Hematopoietic multipotent progenitor cell treated with erythropoietin and hydrocortisone succinate and interleukin-3 and kit ligand, for 4 days (in vitro differentiated cells): Measurements from ENCODE around the gene FOXA2.
A peak's percentile ranks its signal among the peaks of the same experiment; 100 is the strongest.

ENCODE experiments used
- DNase-seq: peaks from one replicate; pipeline ENCODE4 v3.0.0-alpha.2; 2015

FOXA2 gene

DNA sequence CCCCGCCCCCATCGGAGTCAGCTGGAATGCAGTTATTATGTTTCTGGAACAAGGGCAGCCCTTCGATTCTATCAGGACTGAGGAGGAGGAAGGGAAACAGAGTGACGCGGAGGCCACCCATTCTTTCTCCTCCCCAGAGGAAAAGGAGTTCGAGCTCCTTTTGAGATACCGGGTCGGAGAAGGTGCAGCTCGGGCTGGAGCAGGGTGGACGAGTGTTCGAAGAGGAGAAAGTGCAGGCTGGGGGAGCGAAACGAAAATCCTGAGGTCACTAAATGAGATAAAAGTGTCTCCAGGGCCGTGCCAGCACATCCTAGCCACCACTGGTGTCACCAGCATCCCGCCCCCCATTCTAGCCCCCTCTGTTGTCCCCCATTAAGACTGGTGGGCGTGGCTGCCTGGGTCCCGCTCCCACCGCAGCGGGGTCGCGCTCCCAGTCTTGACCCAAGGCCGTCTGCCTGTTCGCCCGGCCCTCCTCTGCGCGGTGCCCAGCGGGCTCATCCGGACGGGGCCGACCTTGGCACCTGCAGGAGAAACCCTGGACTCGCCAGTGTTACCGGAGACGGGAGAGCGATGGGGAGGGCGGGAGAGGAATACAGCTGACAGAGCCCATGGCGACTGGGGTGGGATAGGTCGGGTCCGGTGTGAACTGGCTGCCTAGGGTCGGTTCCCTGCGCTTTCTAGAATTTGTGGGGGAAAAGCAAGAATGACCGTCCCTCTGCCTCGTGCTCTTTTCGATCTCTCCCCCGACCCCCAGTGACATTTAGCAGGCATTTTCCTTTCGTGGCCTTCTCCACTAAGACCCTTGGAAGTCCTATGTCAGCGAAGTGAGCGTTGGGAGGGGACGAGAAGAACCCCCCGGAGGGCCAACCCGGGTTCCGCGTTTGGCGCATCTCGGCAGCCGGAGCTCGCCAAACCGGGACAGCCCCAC, 16.2 kb downstream of the FOXA2 start:
- DNase-seq, result no peak

GRCh38 chr20:22566876-22567658, 17.3 kb downstream of the FOXA2 start:
- DNase-seq, result no peak

DNA sequence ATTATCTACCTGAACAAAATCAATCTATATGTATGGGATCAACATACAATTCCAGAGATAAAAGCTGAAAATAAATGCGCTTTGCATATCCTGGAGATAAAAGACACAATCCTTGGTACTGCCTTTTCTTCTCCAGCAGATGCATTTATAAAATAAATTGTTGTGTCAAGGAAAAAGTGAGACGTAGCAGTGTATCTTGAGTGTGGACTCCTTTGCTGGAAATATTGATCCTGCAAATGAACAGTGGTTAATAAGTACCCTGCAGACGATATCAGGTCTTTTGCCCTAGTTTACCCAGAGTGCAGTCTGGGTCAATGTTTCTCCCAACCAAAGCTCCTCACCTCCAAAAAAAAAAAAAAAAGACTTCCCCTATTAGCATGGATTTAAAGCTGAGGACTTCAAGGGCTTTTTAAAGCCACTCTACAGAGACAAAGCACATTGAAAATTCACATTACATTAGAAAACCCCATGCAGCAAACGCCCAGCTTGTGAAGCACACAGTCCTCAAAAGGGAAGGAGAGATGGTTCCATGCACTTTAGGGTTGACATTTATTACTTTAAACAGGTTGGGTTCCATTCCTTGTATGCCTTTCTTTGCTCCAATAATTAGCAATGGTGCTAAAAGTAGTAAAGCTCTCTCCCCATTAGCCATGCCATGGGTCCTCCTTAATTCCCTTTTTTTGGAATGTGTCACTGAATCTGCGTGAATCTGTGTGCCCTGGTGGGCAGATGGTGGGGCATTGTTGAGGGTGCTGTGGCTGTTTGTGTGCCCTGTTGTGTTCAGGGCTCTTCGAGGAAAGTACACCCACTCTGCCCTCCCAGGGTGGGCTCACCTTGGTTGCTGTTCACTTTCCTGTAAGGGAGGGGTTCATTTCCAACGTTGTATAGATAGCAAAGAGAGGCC, 21.1 kb downstream of the FOXA2 start:
- no peak for DNase-seq

DNA sequence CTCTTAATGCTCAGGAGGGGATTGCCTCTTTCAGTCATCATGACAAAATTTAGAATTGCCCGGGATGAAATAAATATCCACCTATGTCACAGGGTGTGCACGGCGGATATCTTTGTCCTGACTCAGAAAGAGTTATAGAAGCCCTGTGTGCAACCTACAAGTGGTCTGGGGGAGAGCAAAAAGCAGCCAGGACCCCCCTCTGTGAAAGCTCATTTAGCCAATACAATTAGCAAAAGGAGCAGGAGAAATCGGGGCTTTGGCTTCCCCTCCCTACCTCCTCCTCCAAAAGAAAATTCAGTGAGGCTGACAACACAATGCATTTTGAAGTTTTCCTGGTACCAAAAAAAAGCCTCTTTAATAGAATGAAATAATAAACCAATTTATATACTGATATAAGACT, 21.8 kb downstream of the FOXA2 start:
- no peak for DNase-seq

- DNase-seq, result no peak
These were observed 22.3 kb downstream of the FOXA2 start for GRCh38 chr20:22561965-22562577.

GRCh38 chr20:22560817-22561216, 23.6 kb downstream of the FOXA2 start:
- DNase-seq, result no peak

DNA sequence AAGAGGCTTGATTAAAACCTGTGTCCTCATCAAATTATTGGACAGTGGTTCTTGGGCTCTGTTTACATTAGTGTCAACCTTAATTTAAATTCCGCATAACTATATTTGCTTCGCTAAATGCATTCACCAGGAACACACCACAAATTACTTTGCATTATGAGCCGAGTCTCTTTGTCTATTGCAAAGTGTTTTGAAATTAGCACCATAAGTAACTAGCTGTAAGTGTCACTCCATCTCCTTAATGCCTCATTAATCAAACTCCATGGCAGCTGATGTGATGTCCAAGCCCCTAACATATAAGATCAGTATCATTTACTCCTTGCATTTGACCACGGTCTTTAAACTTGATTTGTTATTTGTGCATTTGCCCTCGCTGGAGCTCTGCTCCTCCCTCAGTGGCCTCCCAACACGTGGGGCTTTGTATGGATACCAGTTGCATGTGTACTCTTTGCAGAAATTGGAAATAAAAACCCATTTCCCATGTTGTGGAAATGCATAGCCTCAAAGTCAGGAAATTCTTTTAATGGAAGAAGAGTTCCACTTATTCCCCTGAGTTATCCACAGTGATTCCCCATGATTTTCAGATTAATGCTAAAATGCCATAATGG, 24.6 kb downstream of the FOXA2 start:
- no peak for DNase-seq

- no peak for DNase-seq
These were observed 26.7 kb downstream of the FOXA2 start for GRCh38 chr20:22557403-22558276.

GRCh38 chr20:22556565-22557056, 27.8 kb downstream of the FOXA2 start:
- peak; percentile 39 for DNase-seq

DNA sequence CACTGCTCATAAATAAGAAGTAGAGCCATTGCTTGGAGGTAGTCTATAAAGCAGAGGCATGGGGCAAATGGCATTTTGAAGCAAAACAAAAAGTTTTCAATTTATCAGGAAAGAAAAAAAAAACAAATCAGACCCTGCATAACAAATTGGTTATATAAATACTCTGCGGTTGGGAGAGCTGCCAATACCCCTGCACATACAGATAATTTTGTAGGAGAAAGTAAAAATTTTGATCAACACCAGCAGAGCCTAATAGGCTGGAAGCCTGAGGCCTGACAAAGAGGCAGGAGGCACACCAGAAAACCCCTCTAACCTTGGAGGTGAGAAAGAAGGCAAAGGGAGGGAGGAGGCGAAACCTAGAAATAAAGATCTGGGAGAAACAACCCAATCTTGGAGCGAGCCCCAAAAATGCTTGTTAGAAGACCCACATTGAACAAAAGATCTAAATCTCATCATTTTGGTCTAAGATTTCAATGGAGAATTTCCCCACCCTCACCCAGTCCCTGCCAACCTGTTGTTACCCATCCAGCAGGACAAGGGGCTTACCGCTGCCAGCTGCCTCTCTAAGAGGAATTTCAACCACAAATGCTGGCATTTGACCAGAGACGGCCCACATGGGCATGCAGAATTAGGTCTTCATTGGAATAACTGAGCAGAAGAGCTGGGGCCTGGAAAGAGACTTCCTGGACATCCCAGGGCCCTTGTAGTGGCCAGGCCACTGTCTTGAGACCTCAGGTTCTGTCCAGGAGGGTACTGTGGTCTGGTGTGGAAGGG, 28.4 kb downstream of the FOXA2 start:
- DNase-seq, result no peak

DNA sequence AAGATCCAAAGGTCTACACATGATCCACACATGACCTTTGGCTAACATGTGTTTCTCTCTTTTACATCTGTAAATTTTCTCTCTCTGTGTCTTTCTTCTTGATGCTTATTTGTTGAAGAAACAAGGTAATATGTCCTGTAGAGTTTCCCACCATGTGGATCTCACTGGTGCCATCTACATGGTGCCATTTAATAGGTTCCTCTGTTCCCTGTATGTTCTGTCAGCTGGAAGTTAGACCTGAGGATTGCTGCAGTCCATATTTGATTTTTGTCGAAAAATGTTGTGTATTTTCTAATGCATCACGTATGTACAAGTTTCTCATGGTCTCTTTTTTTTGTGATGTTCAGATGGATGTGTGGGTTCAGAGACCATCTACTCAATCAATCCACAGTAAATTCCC, 30.0 kb downstream of the FOXA2 start:
- no peak for DNase-seq

DNA sequence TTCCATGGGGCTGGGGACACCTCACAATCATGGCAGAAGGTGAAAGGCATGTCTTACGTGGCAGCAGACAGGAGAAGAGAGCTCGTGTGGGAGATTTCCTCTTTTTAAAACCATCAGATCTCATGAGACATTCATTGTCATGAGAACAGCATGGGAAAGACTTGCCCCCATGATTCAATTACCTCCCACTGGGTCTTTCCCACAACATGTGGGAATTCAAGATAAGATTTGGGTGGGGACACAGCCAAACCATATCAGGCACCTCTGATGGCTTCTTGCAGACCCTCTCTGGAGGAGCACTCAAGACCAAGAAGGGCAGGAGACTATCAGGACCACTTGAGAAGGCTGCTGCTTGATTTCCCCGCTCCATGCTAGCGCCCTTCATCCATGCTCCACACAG, 33.9 kb downstream of the FOXA2 start:
- peak; percentile 9 for DNase-seq

DNA sequence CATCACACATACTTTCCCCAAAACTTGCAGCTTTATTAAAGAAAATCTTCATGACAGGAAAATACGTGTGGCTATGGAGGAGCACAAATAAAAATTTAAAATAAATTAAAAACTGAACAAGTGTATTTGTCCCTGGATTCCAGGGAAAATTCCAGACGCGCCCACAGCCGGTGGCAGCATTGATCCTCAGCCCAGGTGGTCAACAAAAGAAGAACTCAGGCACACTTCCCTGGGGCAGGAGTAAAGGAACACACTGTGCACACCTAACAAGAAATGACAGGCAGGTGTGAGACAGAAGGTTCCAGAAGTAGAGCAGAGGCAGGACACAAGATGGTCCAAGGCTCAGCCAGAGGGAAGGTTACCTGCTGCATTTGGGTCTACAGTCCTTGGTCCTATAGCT, 36.3 kb downstream of the FOXA2 start:
- DNase-seq, result no peak

DNA sequence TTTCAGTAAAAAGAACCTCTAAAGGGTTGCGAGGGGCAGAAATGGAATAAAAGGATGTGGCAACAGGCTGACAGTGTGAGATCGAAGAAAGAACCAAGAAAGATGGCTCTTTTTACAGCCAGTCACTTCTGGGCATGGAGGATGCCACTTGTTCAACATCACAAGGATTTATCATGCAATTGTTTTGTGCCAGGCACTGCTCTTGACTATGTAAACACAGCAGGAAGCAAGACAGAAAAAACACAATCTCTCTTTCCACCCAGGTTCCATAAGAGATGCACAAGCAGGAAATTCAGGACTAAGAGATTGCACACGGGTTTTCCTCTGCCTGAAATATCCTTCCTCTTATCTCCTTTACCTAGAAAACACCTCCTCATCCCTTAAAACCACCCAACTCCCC, 38.0 kb downstream of the FOXA2 start:
- no peak for DNase-seq

DNA sequence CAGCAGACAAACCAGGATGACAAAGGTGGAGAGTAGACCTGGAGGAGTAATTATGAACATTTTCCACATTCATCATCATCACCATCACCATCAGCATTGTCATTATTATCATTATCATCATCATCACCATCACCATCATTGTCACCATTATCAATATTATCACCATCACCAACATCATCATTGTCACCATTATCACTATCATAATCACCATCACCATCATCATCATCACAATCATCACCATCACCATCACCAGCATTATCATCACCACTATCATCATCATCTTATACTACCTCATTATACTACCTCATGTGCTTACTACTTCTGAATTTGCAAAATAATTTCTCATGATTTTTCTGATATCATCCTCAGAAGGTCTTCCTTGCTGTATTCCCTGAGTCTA, 39.3 kb downstream of the FOXA2 start:
- DNase-seq, result no peak

DNA sequence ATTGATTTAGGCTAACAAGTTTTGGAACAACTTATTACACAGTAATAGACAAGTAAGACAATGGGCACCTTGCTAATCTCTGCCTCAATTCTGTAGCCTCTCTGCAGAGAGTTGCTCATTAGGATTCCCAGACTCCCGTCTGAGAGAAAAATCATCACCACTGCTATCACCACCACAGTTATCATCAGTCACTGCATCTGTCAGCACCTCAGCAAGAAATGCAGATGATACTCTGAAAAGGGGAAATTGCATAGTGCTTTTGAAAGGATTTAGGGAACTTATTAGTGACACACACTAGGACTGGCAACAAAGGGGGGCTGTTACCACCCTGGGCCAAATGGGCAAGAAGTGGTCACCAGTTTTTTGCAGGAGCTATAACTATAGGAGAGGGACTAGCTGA, 39.9 kb downstream of the FOXA2 start:
- DNase-seq, result no peak

- no peak for DNase-seq
These were observed 41.9 kb downstream of the FOXA2 start for GRCh38 chr20:22542427-22542826.

DNA sequence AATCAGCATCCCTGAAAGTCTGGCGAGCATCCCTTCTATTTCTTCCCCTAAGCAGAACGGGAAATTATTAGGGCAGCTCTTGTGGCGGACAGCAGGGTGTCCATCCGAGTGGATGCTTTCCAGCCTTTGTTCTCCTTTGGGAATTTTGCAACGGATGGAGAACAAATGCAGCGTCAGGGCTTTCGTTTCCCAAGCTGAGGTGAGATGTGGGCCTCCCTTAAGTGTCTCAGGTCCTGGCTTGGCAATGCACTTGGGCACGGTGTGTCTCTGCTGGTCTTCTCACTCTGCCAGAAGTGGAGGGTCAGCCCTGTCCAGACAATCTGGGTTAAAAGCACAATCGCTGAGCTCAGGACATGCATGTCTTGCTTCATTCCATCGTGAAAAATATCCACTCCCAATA, 43.5 kb downstream of the FOXA2 start:
- no peak for DNase-seq

GRCh38 chr20:22536956-22537756, 47.2 kb downstream of the FOXA2 start:
- DNase-seq, result no peak
